ENCODE results near the gene ADAMTS18. TPM values are rescaled to one million over a fixed set of nuclear protein-coding genes. Genes with fewer than 3 reads are reported as not detected.

The ADAMTS18 gene
- total RNA-seq, 4 donors from 2014 or later = 0.20 to 0.79 (median 0.27) TPM; not detected in 1

DNA sequence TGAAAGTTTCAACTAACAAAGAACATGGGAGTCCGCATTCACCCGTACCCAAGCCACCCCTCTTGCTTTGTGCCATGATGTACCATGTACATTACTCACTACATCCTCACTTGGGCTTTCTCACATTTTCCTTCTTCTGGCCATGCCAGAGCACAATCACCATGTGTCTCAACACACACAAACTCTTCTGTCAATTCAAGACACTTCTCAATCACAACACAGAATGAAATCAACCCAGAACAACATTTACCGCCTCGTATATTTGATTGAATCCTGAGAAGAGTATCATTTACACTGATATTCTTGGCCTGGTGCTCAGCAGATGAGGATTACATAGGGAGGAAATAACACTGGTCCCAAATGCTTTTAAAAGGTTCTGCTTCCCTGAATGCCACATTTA is 4.5 kb downstream of the ADAMTS18 start:
- TF ChIP-seq POLR2A (IDR thresholded peaks at IDR 0.05) (no peak), EP300 (IDR thresholded peaks at IDR 0.05; ENCODE audit: low read depth) (no peak), POLR2AphosphoS5 (IDR thresholded peaks at IDR 0.05) (no peak)
- TF ChIP-seq, protein P1, sequence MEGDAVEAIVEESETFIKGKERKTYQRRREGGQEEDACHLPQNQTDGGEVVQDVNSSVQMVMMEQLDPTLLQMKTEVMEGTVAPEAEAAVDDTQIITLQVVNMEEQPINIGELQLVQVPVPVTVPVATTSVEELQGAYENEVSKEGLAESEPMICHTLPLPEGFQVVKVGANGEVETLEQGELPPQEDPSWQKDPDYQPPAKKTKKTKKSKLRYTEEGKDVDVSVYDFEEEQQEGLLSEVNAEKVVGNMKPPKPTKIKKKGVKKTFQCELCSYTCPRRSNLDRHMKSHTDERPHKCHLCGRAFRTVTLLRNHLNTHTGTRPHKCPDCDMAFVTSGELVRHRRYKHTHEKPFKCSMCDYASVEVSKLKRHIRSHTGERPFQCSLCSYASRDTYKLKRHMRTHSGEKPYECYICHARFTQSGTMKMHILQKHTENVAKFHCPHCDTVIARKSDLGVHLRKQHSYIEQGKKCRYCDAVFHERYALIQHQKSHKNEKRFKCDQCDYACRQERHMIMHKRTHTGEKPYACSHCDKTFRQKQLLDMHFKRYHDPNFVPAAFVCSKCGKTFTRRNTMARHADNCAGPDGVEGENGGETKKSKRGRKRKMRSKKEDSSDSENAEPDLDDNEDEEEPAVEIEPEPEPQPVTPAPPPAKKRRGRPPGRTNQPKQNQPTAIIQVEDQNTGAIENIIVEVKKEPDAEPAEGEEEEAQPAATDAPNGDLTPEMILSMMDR (IDR thresholded peaks at IDR 0.05) = no peak
- DNase-seq = no peak
- intact Hi-C loops (cut with DNase I; ENCODE audit: low total_unique reads) = no loop called here
- no peak overlapping the region for H3K4me3 ChIP-seq
- H3K9me3 ChIP-seq = no peaks in the 10 kb centered on the region
- in situ Hi-C loops (cut with MboI; ENCODE audit: low pct_ligation_motif_present in 1 of 4, low pct_unique_long_range_greater_than_20kb in 1 of 4, low sequenced_read_pairs in 3 of 4) = no loop called here
- WGBS, 2 donors (ENCODE audit: low coverage in 1 of 2) = 83 to 92% methylated on average over 4 of the region's 4 CpGs
- H3K27me3 ChIP-seq = peaks cover 43% of the 10 kb centered on the region
- H3K4me1 ChIP-seq = no peaks in the 10 kb centered on the region
- H3K27ac ChIP-seq = no peak overlapping the region
- no peaks in the 10 kb centered on the region for H3K36me3 ChIP-seq

DNA sequence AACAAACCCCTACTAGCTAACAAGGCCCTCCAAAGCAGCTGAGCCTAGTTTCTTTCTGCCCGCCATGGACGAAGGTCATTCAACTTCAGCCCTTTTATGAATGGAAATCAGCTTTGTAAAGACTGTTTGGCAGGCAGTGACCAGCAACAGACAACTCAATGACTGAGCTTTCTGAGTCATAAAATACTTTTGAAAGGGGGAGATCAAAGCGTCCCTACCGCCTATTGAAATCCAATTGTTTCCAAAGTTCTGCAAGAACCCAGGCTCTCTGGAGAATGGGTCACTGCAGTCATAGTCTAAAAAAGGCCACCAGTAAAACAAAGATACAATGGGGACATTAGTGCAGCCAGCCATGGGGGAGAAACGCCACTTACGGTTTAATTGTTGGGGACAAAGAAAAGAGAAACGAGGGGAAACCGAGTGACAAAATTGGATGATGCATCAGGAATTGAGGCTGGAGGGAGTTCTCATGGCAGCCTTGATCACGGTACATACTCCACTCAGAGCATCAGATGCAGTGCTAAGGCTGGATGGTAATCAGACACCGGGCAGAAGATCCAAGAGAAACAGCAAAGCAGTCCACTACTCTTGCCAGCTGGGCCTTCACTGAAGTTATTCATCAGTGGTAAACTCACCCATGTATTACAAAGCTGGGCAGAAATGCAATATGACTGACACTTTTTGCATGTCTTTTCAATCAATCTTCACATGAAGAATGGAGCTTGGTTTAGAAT is 9.8 kb downstream of the ADAMTS18 start:
- 87 to 95% methylated on average over 5 to 10 of the region's 10 CpGs for WGBS, 2 donors (ENCODE audit: low coverage in 1 of 2)
- in situ Hi-C loops (cut with MboI; ENCODE audit: low pct_ligation_motif_present in 1 of 4, low pct_unique_long_range_greater_than_20kb in 1 of 4, low sequenced_read_pairs in 3 of 4) = no loop called here

DNA sequence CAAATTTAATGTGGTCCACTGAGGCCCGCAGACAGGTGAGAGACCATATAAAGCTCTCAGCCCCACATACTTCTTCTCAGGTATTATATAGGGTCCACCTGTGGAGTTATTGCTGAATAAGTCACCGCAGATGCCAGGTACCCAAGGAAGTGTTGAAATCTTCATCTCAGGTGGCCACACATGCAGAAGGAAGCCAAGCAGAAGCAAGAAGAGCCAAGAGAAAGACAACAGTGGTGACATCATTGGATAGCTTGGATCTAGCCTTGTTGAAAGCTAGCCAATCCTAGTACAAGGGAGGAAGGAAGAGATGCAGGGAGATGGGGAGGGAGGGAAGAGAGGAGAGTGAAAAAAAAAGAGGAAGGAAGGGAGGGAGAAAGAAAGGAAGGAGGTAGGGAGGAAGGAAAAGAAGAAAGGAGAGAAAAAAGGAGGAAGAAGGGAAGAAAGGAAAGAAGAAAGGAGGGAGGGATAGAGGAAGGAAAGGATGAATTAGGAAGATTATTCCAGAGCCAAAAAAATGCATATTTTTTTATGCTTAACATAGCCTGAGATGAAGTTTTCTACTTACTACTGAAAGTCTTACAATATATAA is 12.5 kb downstream of the ADAMTS18 start:
- TF ChIP-seq POLR2A (IDR thresholded peaks at IDR 0.05) (no peak), POLR2AphosphoS5 (IDR thresholded peaks at IDR 0.05) (no peak), EP300 (IDR thresholded peaks at IDR 0.05; ENCODE audit: low read depth) (no peak)
- TF ChIP-seq, protein P1 (IDR thresholded peaks at IDR 0.05) = no peak
- WGBS, 2 donors (ENCODE audit: low coverage in 1 of 2) = 88 to 95% methylated on average over 1 to 2 of the region's 2 CpGs
- in situ Hi-C loops (cut with MboI; ENCODE audit: low pct_ligation_motif_present in 1 of 4, low pct_unique_long_range_greater_than_20kb in 1 of 4, low sequenced_read_pairs in 3 of 4) (no loop called here), intact Hi-C loops (cut with DNase I; ENCODE audit: low total_unique reads) (no loop called here)
- no peaks in the 10 kb centered on the region for H3K36me3 ChIP-seq
- no peak overlapping the region for H3K27ac ChIP-seq
- no peak for DNase-seq
- no peaks in the 10 kb centered on the region for H3K4me1 ChIP-seq
- H3K9me3 ChIP-seq = no peaks in the 10 kb centered on the region
- no peaks in the 10 kb centered on the region for H3K27me3 ChIP-seq
- no peak overlapping the region for H3K4me3 ChIP-seq

More for the DNA sequence above, 9.8 kb downstream of the ADAMTS18 start:
- intact Hi-C loops (cut with DNase I; ENCODE audit: low total_unique reads) = loop anchor here (5.0 kb wide), 1 partner anchor 1598 kb away; no protein-coding TSS in a partner anchor
- Histone ChIP-seq H3K4me1 (no peaks in the 10 kb centered on the region), H3K27me3 (no peaks in the 10 kb centered on the region), H3K4me3 (no peak overlapping the region), H3K36me3 (no peaks in the 10 kb centered on the region), H3K27ac (no peak overlapping the region), H3K9me3 (no peaks in the 10 kb centered on the region)
- no peak for DNase-seq
- TF ChIP-seq, protein P1 (IDR thresholded peaks at IDR 0.05) = no peak
- TF ChIP-seq POLR2AphosphoS5 (IDR thresholded peaks at IDR 0.05) (no peak), POLR2A (IDR thresholded peaks at IDR 0.05) (no peak), EP300 (IDR thresholded peaks at IDR 0.05; ENCODE audit: low read depth) (no peak)

DNA sequence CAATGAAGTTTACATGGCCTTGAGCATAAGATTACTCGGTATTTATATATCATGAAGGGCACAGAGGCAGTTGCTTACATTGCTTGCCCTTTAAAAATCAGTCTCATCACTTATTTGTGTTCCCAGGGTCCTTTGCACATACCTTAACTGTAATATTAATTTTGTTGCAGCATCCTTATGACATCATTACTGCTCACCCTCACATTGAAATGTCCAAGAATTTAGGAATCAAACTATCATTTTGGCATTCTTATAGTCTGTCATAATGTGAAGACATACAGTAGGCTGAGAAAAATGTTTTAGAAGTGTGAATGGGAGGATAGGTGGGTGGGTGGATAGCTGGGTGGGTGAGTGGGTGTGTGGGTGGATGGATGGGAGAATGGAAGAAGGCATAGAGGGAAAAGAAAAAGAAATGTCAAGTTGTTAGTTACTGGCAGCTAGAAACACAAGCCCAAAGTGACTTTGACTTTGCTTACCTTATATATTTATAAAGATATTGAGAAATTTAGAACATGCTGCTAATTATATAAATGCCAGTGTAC is 17.8 kb downstream of the ADAMTS18 start:
- Histone ChIP-seq H3K36me3 (no peaks in the 10 kb centered on the region), H3K4me3 (no peak overlapping the region), H3K27ac (no peak overlapping the region), H3K9me3 (no peaks in the 10 kb centered on the region), H3K4me1 (no peaks in the 10 kb centered on the region), H3K27me3 (no peaks in the 10 kb centered on the region)
- intact Hi-C loops (cut with DNase I; ENCODE audit: low total_unique reads) (no loop called here), in situ Hi-C loops (cut with MboI; ENCODE audit: low pct_ligation_motif_present in 1 of 4, low pct_unique_long_range_greater_than_20kb in 1 of 4, low sequenced_read_pairs in 3 of 4) (no loop called here)
- DNase-seq = no peak
- WGBS, 2 donors (ENCODE audit: low coverage in 1 of 2) = 74 to 78% methylated on average over 1 of the region's 1 CpG
- TF ChIP-seq POLR2AphosphoS5 (IDR thresholded peaks at IDR 0.05) (no peak), EP300 (IDR thresholded peaks at IDR 0.05; ENCODE audit: low read depth) (no peak), POLR2A (IDR thresholded peaks at IDR 0.05) (no peak)
- TF ChIP-seq, protein P1 (IDR thresholded peaks at IDR 0.05) = no peak
